ENCODE results near the gene B4GALT2. TPM values are rescaled to one million over a fixed set of nuclear protein-coding genes. Genes with fewer than 3 reads are reported as not detected.

B4GALT2 gene
- total RNA-seq, 1 donor from 2014 or later: 99.4 TPM

DNA sequence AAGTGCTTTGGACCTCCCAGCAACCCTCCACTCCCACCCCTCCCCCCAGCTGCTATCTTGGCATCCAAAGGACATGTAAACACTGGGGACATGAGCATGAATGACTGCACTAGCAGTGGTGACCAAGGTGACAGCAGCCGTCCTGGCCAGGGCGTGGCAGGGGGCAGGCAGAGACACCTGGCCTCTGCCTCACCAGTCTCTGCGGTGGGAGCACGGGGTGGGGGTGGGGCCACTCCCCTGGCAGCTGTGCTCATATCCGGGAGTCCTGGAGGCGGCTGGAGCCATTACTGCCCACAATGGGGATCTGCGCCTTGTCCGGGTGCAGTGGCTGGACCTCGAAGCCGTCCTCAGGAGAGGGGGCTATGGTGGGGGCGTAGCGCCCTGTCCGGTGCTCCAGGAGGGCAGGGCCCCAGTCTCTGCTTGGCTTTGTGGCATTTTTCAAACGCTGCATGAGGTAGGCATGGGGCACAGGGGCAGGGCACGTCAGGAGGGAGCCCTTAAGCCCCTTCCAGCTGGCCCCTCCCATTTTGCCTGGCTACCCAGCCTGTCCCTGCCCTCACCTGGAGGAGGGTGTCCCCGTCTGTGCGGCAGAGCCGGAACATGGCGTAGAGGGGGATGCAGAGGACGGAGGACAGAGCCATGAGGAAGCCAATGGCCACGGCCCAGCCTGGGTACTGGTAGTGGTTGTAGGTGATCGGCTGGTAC is 18.4 kb downstream of the B4GALT2 start:
- TF ChIP-seq CTCF (IDR thresholded peaks at IDR 0.05): no peak
- no peaks in the 10 kb centered on the region for H3K9me3 Mint-ChIP-seq (ENCODE audit: low read depth)
- no peak overlapping the region for H3K27ac Mint-ChIP-seq (ENCODE audit: unreplicated experiment)
- no peak overlapping the region for H3K4me3 Mint-ChIP-seq (ENCODE audit: unreplicated experiment)
- no peaks in the 10 kb centered on the region for H3K27me3 Mint-ChIP-seq (ENCODE audit: low read depth)
- H3K36me3 Mint-ChIP-seq (ENCODE audit: low read depth): peaks cover 7% of the 10 kb centered on the region
- H3K4me1 Mint-ChIP-seq (ENCODE audit: low read depth): peaks cover 10% of the 10 kb centered on the region
- no peak for DNase-seq (ENCODE audit: low spot score)

DNA sequence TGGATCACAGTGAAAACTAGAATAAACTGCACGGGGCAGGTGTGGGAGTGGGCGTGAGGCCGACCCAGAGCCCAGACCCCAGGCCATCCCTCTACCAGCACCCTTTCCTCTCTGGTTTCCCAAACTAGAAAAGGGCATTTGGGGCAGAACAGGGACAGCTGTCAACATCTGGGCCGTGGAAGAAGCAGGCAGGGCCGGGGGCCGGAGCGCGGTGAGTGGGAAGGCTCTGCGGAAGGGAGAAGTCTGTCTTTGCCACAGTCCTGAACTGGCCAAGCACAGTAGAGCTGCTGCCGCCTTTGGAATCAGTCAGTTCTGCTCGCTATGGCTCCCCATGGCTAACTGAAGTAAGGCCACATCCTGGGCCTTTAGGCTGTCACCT is 19.0 kb downstream of the B4GALT2 start:
- Mint-ChIP-seq H3K4me1 (ENCODE audit: low read depth) (peaks cover 6% of the 10 kb centered on the region), H3K27ac (ENCODE audit: unreplicated experiment) (no peak overlapping the region), H3K4me3 (ENCODE audit: unreplicated experiment) (no peak overlapping the region), H3K27me3 (ENCODE audit: low read depth) (no peaks in the 10 kb centered on the region), H3K9me3 (ENCODE audit: low read depth) (no peaks in the 10 kb centered on the region), H3K36me3 (ENCODE audit: low read depth) (peaks cover 7% of the 10 kb centered on the region)
- no peak for DNase-seq (ENCODE audit: low spot score)
- no peak for TF ChIP-seq CTCF (IDR thresholded peaks at IDR 0.05)

GRCh38 chr1:43999455-43999854 is 20.4 kb downstream of the B4GALT2 start:
- no peak for DNase-seq (ENCODE audit: low spot score)
- Mint-ChIP-seq H3K9me3 (ENCODE audit: low read depth) (no peaks in the 10 kb centered on the region), H3K27ac (ENCODE audit: unreplicated experiment) (no peak overlapping the region), H3K4me3 (ENCODE audit: unreplicated experiment) (no peak overlapping the region), H3K27me3 (ENCODE audit: low read depth) (no peaks in the 10 kb centered on the region), H3K4me1 (ENCODE audit: low read depth) (peaks cover 6% of the 10 kb centered on the region), H3K36me3 (ENCODE audit: low read depth) (peaks cover 7% of the 10 kb centered on the region)
- no peak for TF ChIP-seq CTCF (IDR thresholded peaks at IDR 0.05)

DNA sequence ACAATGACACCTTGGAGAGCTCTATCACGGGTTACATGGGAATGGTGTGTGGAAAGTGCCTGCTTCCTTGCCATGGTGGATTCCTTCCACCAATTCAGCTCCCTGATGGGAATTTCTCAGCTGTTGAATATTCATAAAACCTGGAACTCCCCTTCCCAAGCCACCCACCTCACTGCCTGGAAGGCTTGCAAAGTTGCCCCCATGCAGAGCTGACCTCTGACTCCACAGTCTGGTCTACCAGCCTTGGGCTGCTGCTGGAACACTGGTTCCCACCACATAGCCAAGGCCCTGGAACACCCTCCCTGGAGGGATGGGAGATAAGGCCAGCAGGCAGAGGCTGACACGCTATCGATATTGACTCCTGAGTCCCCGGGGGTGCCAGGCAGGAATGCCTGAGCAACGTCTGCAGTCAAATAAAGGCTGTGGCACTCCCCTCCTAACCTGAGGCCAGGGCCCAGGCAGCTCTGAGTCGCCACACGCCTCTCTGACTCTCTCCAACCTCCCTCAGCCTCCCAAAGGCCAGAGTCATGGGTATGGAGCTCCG is 21.2 kb downstream of the B4GALT2 start:
- H3K27ac Mint-ChIP-seq (ENCODE audit: unreplicated experiment): no peak overlapping the region
- peaks cover 2% of the 10 kb centered on the region for H3K4me1 Mint-ChIP-seq (ENCODE audit: low read depth)
- H3K27me3 Mint-ChIP-seq (ENCODE audit: low read depth): no peaks in the 10 kb centered on the region
- H3K36me3 Mint-ChIP-seq (ENCODE audit: low read depth): peaks cover 7% of the 10 kb centered on the region
- H3K9me3 Mint-ChIP-seq (ENCODE audit: low read depth): no peaks in the 10 kb centered on the region
- H3K4me3 Mint-ChIP-seq (ENCODE audit: unreplicated experiment): no peak overlapping the region
- TF ChIP-seq CTCF (IDR thresholded peaks at IDR 0.05): no peak
- DNase-seq (ENCODE audit: low spot score): no peak

- Mint-ChIP-seq H3K4me3 (ENCODE audit: unreplicated experiment) (no peak overlapping the region), H3K9me3 (ENCODE audit: low read depth) (no peaks in the 10 kb centered on the region), H3K36me3 (ENCODE audit: low read depth) (peaks cover 9% of the 10 kb centered on the region), H3K27ac (ENCODE audit: unreplicated experiment) (no peak overlapping the region), H3K4me1 (ENCODE audit: low read depth) (no peaks in the 10 kb centered on the region), H3K27me3 (ENCODE audit: low read depth) (no peaks in the 10 kb centered on the region)
- no peak for TF ChIP-seq CTCF (IDR thresholded peaks at IDR 0.05)
- DNase-seq (ENCODE audit: low spot score): no peak
Observed at GRCh38 chr1:44002165-44002564, 23.2 kb downstream of the B4GALT2 start.

Data from chondrocyte (in vitro differentiated cells).